Embryonic facial prominence (tissue), 1 donor: ENCODE data around the gene CHST9.
"Not testable (repeated sequence)": the region's sequence is repeated elsewhere in the genome, so short reads cannot be mapped to it uniquely, and the experiment has no call there.

Experiments
- DNase-seq: peaks from one replicate; pipeline ENCODE4 v3.0.0-alpha.2; 2016; ENCODE audit errors: extremely low spot score

CHST9 gene

DNA sequence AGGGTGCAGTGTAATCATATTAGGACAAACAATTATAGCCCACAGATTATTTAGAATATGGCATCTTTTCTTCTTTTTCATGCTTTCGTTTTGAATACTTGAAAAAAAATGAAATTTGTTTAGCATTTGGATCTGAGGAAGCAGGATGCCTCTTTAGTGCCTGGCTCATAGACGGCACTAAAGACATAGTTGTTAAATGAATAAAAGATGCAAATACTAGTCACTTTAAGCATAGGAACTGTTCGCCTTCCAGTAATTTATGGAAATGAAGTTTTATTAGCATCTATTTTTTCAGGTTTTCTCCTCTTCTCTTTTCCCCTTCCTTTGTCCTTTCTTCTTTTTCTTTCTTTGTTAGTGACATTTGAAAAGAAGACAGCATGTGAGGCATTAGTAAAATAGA, 80.4 kb downstream of the CHST9 start:
- DNase-seq: no peak

DNA sequence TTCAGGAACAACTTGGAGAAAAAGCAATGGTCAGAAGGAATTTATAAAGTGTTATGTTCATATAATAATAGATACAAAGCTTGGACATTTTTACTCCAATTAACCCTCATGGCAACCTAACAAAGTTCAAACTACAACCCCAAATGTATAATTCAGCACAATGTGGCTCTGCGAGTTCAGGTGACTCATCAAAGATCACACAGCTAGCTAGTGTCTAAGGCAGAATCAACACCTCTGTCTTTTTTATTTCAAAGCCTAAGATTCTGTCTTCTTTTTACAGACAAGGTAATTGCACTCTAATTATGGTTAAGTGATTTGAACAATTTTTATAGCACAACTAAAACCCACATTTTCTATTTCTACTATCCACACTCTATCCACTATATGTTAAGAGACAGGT, 90.5 kb downstream of the CHST9 start:
- DNase-seq: no peak

DNA sequence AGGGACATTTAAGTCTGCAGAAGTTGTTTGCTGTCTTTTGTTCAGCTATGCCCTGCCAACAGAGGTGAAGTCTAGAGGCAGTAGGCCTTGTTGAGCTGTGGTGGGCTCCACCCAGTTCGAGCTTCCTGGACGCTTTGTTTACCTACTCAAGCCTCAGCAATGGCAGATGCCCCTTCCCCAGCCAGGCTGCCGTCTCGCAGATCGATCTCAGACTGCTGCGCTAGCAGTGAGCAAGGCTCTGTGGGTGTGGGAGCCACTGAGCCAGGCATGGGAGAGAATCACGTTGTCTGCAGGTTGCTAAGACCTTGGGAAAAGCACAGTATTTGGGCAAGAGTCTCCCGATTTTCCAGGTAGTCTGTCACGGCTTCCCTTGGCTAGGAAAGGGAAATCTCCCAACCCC, 91.8 kb downstream of the CHST9 start:
- DNase-seq: not testable (repeated sequence)

DNA sequence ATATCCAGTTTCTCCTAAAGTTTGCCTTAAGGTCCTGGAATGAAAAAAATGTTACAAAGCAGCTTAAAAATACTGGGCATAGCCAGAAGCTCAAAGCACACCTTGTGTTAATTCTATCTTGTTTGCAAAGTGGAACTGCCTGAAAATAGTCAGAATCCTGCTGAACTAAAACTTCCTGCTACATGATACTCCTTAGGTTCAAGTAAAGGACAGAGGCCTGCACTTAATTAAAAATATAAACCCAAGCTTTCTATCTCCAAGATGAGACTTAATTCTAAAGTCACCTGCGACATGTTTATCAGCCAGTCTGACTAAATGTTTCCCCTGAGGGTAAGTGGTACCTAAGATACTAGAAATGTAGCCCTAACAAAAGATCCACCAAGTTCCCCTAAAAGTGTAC, 103.4 kb downstream of the CHST9 start:
- no peak for DNase-seq

DNA sequence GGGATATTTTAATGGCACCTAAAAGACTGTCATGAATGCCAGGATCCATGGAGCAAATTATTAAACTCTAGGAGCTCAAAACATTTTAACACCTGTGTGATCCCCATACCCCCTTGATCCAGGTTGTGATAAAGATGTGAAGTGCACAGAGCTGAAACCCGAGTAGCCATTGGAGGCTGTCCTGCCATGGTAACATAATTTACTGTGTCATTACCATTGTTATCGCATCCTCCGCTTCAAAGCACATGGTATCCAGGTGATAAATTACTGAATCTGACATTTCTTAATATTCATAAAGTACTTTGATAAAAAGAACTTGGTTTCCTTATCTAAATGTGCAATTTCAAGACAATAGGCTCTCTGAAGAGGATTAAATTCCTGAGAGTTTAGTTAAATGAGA, 109.3 kb downstream of the CHST9 start:
- no peak for DNase-seq

DNA sequence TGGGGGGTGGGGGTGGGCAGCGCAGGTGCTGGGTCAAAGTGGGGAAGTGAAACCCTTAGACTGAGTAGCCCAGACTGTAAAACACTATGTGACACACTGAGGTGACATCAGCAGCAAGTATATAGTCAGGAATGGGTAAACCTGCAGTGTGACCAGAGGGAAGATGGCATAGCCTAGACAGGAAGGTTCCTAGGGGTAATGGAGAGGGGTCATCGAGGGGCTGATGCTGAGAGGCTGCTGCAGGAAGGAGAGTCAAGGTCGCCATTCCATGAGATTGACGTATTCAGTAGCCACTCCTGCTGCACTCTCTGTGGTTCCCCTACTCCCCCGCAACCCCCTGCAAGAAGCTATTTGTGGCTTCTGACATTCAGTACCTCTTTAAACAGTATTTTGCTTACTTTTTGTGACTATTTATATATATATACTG, 111.7 kb downstream of the CHST9 start:
- no peak for DNase-seq

DNA sequence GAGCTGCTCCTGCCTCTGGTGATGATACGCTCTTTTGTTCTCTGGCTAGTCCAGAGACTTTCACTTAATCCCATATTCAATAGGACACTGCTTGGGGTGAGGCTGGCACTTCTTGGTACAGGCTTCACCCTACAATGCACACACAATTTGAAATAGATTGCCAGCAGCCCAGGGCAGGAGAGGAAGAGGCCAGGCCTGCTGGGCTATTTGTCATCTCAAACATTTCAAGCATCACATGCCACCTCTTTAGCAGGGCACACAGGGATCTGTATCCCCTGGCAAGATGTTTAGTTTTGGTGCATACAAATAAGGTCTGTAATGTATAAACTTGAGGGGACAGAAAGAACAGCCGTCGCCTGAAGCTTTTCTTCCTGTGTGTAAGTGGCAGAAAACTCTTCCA, 120.4 kb downstream of the CHST9 start:
- no peak for DNase-seq

DNA sequence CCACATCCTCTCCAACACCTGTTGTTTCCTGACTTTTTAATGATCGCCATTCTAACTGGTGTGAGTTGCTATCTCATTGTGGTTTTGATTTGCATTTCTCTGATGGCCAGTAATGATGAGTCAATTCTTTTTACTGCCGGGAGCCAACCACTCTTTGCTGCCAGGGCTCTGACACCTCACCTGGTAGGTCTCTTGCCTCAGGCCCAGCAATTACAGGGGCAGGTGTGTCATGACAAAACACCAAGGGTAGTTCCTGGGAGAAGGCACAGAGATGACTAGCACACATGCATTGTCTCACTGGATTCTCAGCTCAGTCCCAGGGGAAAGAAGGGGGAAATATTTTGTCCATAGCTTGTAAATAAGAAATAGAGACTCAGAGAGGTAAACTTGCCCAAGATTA, 122.3 kb downstream of the CHST9 start:
- no peak for DNase-seq

DNA sequence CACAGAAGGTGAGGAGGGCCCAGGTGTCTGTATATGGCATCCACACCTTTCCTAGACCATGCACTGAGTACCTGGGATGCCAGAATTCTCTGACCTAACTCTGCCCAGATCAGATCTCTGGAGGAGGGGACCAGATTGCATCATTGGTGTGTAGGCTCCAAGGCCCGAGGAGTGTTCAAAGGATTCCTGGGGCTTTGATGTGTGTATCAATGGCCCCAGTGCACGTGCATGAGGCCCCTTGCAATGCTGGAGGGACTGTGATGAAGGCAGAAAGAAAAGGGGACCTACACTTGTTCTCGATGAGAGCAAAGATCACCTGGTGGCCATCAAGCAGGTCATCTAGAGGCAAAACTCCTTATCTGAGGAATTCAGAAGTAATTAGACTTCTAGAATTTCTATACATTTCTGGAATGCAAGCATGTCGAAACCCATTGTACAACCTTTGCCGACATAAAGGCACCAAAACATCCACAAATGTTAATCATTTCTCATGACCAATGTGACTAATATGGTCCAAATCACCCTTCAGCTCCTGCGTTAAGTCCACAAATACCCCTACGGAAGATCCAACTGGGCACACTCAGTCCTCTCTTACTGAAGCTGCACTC, 123.5 kb downstream of the CHST9 start:
- no peak for DNase-seq

DNA sequence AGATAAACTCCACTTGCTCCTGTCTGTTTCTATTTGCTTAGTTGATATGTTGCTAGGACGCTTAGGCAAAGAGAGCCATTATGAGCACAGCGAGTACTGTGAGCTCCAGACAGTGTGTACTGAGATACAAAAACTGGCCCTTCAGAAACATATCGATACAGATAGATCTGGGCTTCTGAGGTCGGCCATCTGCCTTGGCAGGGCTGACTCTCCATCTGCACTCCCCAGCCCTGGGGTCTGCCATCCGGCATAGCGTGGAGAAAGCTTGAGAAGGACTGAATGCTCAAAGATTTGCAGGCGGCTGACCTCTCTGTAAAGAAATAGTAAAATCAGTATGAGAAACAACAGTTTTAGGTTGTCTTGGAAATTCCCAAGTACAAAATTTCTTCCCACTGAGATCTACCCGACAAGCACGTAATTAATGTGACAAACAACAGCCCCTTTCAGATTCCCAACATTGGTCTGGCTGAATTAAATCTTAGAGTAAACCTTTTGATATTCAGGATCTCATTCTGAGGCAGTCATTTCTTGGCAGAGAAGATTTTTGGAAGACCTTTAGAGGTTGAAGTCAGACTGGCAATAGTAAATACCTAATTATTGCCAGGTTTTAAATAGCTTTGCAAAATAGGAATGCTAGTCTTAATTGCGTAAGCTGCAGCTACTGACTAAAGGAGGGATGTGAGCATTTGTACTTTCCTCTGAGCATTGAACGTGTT, 127.4 kb downstream of the CHST9 start:
- DNase-seq: no peak

DNA sequence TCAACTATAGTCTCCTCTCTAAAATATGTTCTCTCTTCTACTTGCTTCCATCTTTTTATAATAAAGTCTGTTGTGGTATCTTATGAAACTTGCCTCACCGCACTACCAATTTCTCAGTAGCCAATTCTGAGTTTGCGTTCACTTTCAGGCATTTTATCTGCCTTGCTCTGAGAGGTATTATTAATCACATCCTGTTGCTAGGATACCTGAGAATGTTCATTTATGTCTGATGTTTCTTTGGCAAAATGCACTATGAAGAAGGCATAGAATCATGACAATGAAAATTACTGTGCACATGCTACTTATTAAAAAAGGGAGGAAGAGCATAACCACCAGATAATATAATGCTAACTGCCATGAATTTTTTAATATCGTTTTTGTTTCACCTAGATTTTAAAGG, 130.2 kb downstream of the CHST9 start:
- no peak for DNase-seq

DNA sequence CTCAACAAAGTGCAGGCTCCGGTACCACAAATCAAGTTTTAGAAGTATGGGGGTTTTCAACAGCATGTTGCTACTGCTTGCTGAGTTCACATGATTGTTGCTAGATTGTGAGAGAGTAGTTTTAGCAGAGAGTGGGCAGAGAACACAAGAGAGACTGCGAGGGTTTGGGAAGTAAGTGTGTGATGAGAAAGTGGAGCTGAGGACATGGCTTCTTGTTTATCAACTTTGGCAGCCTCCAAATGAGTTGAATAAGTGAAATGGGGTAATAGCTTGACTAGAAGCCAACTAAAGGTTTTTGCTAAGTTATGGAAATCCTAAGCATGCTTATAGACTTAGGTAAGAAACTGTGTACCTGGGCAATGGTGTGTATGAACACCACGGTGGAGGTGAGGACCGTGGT, 135.1 kb downstream of the CHST9 start:
- DNase-seq: no peak

DNA sequence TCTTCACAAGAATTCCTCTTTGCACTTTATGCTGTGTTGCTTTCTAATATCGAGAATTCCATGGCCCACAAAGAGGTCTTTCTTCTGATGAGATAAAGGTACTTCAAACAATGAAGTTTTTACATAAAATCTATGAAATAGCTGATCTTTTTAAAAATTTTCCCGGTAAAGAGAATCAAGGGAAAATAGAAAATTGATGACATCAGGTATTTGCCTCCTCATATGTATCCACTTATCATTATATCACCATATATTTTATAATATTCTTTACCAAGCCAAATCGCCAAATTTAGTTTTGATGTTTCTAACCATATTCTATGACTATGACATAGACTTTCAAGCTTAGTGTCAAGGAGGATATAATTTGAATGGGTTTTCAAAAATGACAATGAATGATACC, 139.8 kb downstream of the CHST9 start:
- no peak for DNase-seq

DNA sequence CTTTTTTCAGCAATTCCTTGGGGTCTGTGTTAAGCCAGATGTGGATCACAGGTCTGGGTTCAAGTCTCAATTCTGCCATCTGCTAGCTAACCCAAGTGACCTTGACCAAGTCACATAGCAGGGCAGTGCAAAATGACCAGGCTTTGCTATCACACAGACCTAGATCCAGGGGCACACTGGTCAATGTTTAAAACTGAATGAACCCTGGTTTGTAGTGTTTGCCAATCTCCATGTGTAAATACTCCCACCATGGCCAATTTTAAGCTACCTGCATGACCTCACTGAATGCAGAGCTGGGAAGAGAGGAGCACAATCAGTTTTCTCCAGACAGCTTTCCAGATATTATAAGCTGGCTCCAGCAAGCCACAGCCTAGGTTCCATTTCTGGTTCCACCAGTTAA, 142.9 kb downstream of the CHST9 start:
- no peak for DNase-seq

DNA sequence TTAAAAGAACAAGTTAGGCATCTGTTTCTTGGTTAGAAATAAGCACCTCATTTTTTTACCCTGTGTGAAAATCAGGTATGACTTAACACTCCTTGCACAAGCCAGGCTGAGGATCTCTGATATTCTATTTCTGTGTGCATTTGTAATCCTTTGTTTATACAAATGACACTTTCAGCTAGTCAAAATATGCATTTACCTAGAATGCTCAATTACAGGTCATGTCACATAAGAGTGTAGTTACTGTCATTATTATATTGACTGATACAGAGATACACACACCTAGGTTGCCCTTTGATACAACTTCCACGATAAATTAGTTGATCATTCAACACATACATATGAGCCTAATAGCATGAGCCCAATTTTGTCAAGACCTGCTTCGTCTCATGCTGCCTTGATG, 144.3 kb downstream of the CHST9 start:
- no peak for DNase-seq

DNA sequence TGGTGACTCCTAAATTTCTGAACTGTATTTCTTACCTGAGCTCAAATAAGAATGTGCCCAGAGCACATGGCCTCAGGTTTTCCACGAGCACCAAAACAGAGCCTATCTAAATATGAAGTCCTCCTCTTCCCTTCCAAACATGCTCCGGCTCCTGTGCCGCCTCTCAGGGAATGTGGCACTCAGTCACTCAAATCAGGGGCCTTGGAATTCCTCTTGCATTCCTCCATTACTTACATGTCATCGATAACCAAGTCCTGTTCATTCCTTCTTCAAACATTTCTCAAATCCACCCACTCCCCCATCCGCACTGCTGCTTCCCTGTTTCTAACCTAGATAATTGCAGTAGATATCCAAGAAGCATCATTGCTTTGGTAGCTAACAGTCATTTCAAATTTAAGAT, 151.4 kb downstream of the CHST9 start:
- DNase-seq: no peak

DNA sequence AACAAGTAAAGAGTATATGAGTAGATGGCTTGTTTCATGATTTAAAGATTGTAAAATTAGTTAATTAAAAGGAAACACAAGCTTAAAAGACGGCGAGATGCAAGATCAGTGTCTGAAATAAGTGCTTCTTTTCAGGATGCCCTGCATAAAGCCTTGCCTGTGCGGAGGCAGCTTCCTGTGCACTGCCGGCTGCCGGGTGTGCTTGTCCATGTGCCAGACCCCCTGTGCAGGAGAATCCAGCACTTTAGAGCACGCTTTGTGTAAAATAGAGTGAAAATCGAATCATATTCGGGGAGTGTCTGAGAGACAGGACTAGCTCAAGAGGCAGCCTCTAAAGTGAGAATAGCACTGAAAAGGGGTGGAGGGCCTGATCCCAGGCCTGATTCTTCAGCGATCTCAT, 154.7 kb downstream of the CHST9 start:
- DNase-seq: no peak

DNA sequence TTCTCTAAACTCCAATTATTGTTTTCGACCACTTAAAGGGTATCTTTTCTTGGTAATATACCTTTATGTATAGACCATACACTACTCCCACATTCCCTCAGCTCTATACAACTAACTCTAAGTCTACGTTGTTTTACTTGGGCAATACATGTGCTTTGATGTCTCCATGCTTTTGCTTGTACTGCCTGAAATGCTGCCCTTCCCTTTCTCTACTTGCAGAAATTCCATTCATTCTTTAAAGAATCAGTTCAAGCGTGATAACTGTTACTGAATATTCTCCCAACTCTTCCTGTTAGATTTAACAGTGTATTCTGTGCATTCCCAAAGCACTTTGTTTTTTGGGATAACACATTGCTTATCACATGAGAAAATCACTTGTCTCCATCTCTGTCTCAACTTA, 162.6 kb downstream of the CHST9 start:
- DNase-seq: no peak

DNA sequence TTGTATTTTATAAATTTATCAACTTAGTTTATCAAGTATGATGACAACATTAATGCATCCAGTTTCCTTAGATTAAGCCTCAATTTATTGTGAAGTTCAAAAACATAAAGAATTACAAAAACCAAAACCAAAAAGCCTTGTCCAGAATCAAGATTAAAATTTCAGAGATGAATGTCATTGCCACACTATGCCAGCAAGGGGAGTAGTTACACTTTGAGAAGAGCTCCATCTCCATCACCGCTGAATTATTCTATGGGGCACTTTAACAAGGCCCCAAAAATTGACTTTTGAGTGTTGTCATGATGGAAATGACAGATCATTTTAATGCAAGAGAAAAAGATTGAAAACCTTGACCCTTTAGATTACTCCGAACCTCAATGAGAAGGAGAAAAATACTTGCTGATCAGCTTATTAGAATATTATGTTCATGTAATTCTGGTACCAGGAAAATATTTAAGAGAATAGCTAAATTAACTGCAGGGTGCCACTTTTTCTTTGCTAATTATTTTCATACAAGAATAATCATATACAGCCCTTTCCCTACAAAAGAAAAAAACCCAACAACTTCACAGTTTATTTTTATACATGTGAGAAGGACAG, 167.1 kb downstream of the CHST9 start:
- DNase-seq: no peak

DNA sequence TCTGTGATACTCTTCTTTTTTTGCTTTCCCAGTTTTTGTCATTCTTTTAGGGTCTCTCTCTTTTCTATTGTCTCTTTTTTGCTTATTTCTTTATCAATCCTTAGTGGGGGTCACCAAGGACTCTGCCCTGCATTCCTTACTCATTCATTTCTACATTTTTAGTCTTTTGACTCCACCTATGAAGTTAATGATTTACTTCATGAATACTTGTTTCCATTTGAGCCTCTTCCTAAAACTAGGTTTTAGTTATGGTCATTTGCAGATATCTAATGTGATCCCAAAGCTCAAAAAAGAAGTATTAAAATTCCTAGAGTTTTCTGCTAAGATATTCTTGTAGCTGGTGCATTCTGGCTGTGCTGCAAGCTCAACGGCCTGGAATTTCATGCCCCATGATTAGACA, 170.3 kb downstream of the CHST9 start:
- no peak for DNase-seq

DNA sequence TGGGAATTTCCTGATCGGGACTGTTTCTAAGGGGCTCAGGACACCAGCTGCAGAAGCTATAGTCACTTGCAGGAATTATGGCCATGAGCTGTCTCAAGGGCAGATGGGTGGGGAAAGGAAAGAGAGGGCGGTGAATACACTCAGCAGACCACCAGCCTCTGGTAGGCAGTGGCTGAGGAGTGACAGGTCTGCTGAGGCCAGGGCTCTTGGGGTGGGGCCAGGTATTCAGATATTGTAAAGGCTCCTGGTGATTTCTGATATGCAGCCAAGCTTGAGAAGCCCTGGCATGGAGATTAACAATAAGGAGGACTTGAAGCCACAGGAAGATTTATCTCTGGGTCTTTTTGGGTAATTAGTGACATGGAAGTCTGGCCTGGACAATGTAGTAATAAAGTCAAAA, 174.3 kb downstream of the CHST9 start:
- no peak for DNase-seq

DNA sequence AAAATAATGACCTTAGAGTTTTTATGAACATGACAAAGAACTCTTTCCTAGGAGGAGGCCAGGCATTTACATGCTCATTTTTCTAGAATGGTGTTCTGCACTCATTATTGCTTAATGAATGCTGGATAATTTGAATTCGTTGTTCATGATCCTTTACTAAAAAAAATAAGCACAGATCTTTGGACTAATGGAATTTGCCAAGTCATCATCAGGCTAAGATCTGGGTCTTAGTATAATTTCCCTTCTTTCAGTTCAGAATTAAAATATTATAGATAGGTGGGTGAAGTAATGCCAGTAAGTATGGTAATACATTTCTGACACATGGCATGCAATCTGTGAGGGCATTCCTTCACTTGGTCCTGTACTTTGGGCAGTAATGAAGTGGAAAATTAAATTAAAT, 175.8 kb downstream of the CHST9 start:
- DNase-seq: no peak

DNA sequence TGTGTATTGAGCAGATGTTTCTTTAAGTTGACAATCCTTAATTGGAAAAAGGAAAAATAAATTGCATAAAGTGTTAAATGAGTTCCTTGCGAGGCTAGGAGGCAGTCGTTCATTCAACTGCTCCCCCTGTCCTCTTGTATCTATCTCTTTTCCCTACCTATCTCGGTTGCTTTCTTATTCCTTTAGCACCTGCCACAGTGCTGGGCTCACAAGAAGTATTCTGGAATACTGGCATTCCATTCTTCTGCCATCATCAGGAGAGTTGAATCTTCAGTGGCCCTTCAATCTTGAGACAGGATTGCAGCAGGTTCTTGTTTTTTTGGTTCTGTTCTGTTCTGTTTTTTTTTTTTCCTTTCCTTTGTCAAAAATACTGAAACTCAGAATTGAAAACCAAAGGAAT, 176.5 kb downstream of the CHST9 start:
- DNase-seq: no peak

DNA sequence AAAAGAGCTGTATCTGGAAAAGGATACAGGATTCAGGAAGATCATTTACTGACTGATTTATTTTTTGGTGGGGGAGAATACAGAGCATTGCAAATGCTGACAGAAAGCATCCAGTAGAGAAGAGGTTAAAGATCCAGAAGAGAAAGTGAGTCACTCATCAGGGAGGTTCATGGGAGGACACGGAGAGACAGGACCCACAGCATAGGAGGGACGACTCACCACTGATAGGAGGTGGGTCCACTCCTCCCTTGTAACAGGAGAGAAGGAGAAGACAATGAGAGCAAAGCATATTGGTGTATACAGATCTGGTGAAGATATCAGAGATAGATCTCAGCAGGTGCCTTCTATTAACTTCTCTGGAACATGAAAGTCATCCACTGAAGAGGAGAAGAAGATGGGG, 177.2 kb downstream of the CHST9 start:
- DNase-seq: no peak
